Transverse colon (tissue), 4 donors: Measurements from ENCODE around the gene PLSCR1.

Experiments
- EP300 ChIP-seq: sonication (generic); formaldehyde crosslinking; IDR thresholded peaks from one replicate; pipeline ENCODE4 v1.6.1; 2017; ENCODE audit warnings: antibody characterized with exemption, low read depth
- POLR2A ChIP-seq: fragments of 450-650 bp; IDR thresholded peaks from one replicate; pipeline ENCODE4 v1.6.1; 2016; ENCODE audit warnings: antibody characterized with exemption, mild to moderate bottlenecking, moderate library complexity
- POLR2AphosphoS5 ChIP-seq, 3 donors: sonication (generic); formaldehyde crosslinking; IDR thresholded peaks; one replicate each; pipeline ENCODE4 v1.6.1; 2016; ENCODE audit warnings: antibody characterized with exemption in 3 of 3
- TF ChIP-seq, protein P1 (sequence below), 5 experiments: fragments of 200-600 bp in 3 of 5; fragments of 450-650 bp in 2 of 5; sonication (generic) in 3 of 5; IDR thresholded peaks; 1 replicate in 2 of 5; 2 replicates in 3 of 5; pipeline ENCODE4 v1.5.1; 2016 to 2017; ENCODE audit warnings: antibody characterized with exemption in 5 of 5, inconsistent platforms in 3 of 5, mild to moderate bottlenecking in 2 of 5, moderate library complexity in 1 of 5

DNA sequence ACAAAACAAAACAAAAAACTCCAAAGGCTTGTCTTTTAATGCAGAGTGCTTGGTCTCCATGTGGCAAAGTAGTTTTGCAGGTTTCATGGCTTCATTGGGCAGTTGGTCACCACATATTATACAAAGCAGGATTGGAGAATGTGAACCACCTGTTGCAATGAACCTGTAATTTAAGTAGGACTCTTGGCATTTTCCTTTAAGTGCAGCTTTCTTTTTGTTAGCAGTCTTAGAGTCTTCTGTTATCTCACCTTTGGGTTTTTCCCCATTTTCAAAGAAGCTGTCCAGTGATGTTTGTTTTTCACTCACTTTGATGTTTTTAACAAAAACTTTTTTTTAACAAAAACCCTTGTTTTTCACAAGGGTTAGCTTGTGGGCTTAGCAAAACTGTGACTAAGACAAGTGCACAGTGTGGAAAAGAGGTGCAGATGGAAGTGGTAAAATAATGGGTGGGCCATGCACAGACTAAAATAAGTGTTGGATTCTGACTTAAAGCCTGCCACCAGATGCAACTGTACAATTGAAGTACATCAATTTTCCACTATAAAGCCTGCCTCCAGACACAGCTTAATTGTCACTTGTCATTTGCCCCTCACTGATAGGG, 2.9 kb upstream of the PLSCR1 start:
- no peak for TF ChIP-seq EP300
- TF ChIP-seq, protein P1, sequence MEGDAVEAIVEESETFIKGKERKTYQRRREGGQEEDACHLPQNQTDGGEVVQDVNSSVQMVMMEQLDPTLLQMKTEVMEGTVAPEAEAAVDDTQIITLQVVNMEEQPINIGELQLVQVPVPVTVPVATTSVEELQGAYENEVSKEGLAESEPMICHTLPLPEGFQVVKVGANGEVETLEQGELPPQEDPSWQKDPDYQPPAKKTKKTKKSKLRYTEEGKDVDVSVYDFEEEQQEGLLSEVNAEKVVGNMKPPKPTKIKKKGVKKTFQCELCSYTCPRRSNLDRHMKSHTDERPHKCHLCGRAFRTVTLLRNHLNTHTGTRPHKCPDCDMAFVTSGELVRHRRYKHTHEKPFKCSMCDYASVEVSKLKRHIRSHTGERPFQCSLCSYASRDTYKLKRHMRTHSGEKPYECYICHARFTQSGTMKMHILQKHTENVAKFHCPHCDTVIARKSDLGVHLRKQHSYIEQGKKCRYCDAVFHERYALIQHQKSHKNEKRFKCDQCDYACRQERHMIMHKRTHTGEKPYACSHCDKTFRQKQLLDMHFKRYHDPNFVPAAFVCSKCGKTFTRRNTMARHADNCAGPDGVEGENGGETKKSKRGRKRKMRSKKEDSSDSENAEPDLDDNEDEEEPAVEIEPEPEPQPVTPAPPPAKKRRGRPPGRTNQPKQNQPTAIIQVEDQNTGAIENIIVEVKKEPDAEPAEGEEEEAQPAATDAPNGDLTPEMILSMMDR (IDR thresholded peaks at IDR 0.05), result no peak
- TF ChIP-seq POLR2A, result no peak
- TF ChIP-seq POLR2AphosphoS5 (IDR thresholded peaks at IDR 0.05), result no peak
